ENCODE data around the gene SH3PXD2B.

The SH3PXD2B gene

DNA sequence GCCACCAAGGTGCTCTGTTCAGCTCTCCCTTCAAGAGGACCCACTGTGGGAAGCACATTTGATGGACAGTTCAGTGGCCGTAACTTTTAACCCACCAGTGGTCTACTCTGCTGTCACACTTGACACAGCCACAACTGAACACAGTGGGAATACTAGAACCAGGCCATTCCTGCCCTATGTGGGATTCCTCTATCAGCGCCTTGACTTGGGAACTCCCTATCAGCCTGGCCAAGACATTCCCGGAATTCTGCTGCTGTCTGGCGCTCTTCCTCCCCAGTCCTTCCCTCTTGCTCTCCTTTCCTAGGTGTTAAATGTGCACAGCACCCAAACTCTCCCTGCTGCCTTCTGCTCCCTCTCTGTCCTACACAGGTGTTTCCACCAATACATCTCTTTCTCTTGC is 23.1 kb upstream of the SH3PXD2B start:
- no peaks in the 10 kb centered on the region for H3K4me1 Mint-ChIP-seq (ENCODE audit: low read depth)
- H3K27me3 Mint-ChIP-seq = peaks cover 12% of the 10 kb centered on the region
- H3K9me3 Mint-ChIP-seq = no peaks in the 10 kb centered on the region
- H3K27ac Mint-ChIP-seq = no peak overlapping the region
- H3K4me3 Mint-ChIP-seq = no peak overlapping the region
- no peaks in the 10 kb centered on the region for H3K36me3 Mint-ChIP-seq (ENCODE audit: low read depth)

DNA sequence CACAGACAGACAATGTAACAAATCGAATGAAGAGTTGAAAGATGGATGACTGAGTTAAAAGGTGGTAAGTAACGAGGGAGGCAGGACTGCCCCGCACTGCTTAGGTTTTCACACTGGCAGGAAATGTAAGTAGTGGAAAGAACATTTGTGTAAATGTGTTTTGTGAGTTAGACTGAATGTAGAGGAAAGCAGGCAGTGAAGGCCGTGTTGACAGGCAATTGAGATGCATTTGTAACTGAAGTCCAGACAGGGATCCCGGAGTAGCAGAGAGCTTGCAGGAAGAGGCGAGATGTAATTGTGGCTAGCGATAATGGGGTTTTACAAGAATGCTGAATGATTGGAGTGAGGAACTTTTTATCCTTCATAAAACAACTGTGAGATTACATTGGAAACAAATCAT is 20.0 kb upstream of the SH3PXD2B start:
- H3K27ac Mint-ChIP-seq = no peak overlapping the region
- peaks cover 12% of the 10 kb centered on the region for H3K27me3 Mint-ChIP-seq
- no peak overlapping the region for H3K4me3 Mint-ChIP-seq
- no peaks in the 10 kb centered on the region for H3K4me1 Mint-ChIP-seq (ENCODE audit: low read depth)
- no peaks in the 10 kb centered on the region for H3K36me3 Mint-ChIP-seq (ENCODE audit: low read depth)
- no peaks in the 10 kb centered on the region for H3K9me3 Mint-ChIP-seq

DNA sequence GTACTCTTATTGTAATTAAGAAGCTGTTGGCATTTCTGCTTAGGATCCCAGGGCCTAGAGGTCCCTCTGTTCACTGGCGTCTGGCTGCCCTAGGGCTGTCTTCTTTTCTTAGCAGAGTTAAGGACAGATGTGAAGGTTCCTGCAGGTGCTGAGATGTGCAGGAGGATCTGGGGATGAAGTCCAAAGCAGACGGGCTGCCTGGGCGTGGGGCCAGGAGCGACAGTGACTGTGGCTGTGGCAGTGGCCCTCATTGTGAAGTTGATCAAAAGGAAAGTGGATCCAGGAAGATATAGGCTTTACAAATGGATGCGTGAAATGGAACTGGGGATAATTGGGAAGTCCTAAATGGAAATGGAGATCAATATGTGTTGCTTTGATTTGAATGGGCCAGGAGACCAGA is 19.1 kb upstream of the SH3PXD2B start:
- H3K9me3 Mint-ChIP-seq = peaks cover 3% of the 10 kb centered on the region
- H3K27me3 Mint-ChIP-seq = peaks cover 15% of the 10 kb centered on the region
- no peak overlapping the region for H3K4me3 Mint-ChIP-seq
- H3K4me1 Mint-ChIP-seq (ENCODE audit: low read depth) = no peaks in the 10 kb centered on the region
- H3K27ac Mint-ChIP-seq = no peak overlapping the region
- H3K36me3 Mint-ChIP-seq (ENCODE audit: low read depth) = no peaks in the 10 kb centered on the region

- Mint-ChIP-seq H3K27me3 (peaks cover 12% of the 10 kb centered on the region), H3K4me3 (no peak overlapping the region), H3K27ac (no peak overlapping the region), H3K36me3 (ENCODE audit: low read depth) (no peaks in the 10 kb centered on the region), H3K4me1 (ENCODE audit: low read depth) (no peaks in the 10 kb centered on the region), H3K9me3 (peaks cover 7% of the 10 kb centered on the region)
Observed at GRCh38 chr5:172469697-172470096, 15.4 kb upstream of the SH3PXD2B start.

GRCh38 chr5:172466062-172466461 is 11.7 kb upstream of the SH3PXD2B start:
- H3K27ac Mint-ChIP-seq = no peak overlapping the region
- peaks cover 5% of the 10 kb centered on the region for H3K27me3 Mint-ChIP-seq
- no peaks in the 10 kb centered on the region for H3K36me3 Mint-ChIP-seq (ENCODE audit: low read depth)
- H3K4me1 Mint-ChIP-seq (ENCODE audit: low read depth) = peaks cover under 1% of the 10 kb centered on the region
- peaks cover 7% of the 10 kb centered on the region for H3K9me3 Mint-ChIP-seq
- no peak overlapping the region for H3K4me3 Mint-ChIP-seq

DNA sequence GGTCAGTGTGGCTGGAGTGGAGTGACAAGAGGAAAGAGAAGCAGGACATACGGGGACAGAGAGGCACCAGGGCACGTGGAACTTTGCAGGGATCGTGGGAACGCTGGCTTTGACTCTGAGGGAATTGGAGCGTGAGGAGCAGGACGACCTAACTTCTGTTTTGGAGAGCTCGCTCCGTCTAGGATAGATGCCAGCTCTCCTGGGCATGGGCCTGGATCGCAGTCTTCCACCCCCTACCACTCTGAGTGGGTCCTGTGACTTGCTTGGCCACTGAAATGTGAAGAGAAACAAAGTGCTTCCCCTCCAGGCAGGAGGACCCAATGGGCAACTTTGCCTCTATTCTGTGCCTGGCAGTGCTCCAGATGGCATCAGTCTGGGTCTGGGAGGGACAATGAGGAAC is 8.7 kb upstream of the SH3PXD2B start:
- peaks cover 3% of the 10 kb centered on the region for H3K9me3 Mint-ChIP-seq
- H3K4me1 Mint-ChIP-seq (ENCODE audit: low read depth) = peaks cover 6% of the 10 kb centered on the region
- H3K27ac Mint-ChIP-seq = no peak overlapping the region
- H3K4me3 Mint-ChIP-seq = no peak overlapping the region
- no peaks in the 10 kb centered on the region for H3K27me3 Mint-ChIP-seq
- H3K36me3 Mint-ChIP-seq (ENCODE audit: low read depth) = no peaks in the 10 kb centered on the region

DNA sequence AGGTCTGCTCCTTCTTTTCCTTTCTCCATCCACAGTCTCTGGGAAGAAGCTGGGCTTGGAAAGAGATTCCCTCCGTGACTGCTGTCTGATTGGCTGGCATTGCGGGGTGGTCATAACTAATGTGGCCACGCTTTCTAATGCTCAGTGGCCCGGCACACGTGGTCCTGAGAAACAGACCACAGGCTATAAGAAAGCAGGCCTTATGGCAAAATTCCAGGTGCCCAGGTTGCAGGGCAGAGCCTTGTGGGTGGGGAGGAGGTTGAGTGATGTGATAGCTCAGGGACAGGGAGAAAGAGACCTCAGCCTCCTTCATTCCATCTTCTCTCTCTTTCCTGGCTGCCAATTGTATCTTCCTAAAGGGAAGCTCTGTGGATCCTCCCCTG is 5.4 kb upstream of the SH3PXD2B start:
- Mint-ChIP-seq H3K9me3 (peaks cover under 1% of the 10 kb centered on the region), H3K27ac (no peak overlapping the region), H3K4me1 (ENCODE audit: low read depth) (peaks cover 11% of the 10 kb centered on the region), H3K36me3 (ENCODE audit: low read depth) (no peaks in the 10 kb centered on the region), H3K4me3 (no peak overlapping the region), H3K27me3 (peaks cover 11% of the 10 kb centered on the region)

- H3K27ac Mint-ChIP-seq = no peak overlapping the region
- H3K36me3 Mint-ChIP-seq (ENCODE audit: low read depth) = no peaks in the 10 kb centered on the region
- peaks cover 13% of the 10 kb centered on the region for H3K4me1 Mint-ChIP-seq (ENCODE audit: low read depth)
- H3K9me3 Mint-ChIP-seq = no peaks in the 10 kb centered on the region
- H3K27me3 Mint-ChIP-seq = peaks cover 14% of the 10 kb centered on the region
- H3K4me3 Mint-ChIP-seq = no peak overlapping the region
Observed at GRCh38 chr5:172458976-172459782, 4.9 kb upstream of the SH3PXD2B start.

GRCh38 chr5:172456076-172456722 is 1.9 kb upstream of the SH3PXD2B start:
- no peaks in the 10 kb centered on the region for H3K9me3 Mint-ChIP-seq
- H3K4me1 Mint-ChIP-seq (ENCODE audit: low read depth) = peaks cover 24% of the 10 kb centered on the region
- H3K36me3 Mint-ChIP-seq (ENCODE audit: low read depth) = no peaks in the 10 kb centered on the region
- peaks cover 34% of the 10 kb centered on the region for H3K27me3 Mint-ChIP-seq
- no peak overlapping the region for H3K27ac Mint-ChIP-seq
- no peak overlapping the region for H3K4me3 Mint-ChIP-seq

GRCh38 chr5:172455511-172456061 is 1.3 kb upstream of the SH3PXD2B start:
- Mint-ChIP-seq H3K9me3 (no peaks in the 10 kb centered on the region), H3K4me3 (no peak overlapping the region), H3K27ac (no peak overlapping the region), H3K27me3 (peaks cover 37% of the 10 kb centered on the region), H3K4me1 (ENCODE audit: low read depth) (peaks cover 20% of the 10 kb centered on the region), H3K36me3 (ENCODE audit: low read depth) (no peaks in the 10 kb centered on the region)

DNA sequence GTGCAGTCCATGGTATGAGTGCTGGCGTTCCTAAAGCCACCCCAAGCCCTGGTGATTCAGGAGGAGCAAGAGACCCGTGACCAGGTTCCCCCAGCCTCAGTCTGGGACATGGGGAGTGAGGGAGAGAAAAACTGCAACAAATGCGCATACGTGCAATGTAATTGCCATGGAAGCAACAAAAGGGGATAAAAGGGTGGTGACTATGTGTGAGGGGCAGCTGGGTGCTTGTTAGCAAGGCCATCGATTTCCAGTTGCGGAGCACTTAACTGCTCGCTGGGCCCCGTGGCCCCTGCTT is 709 bp upstream of the SH3PXD2B start:
- peak overlapping the region; percentile 37 for H3K27ac Mint-ChIP-seq
- H3K36me3 Mint-ChIP-seq (ENCODE audit: low read depth) = no peaks in the 10 kb centered on the region
- H3K4me3 Mint-ChIP-seq = peak overlapping the region; percentile 85
- no peaks in the 10 kb centered on the region for H3K9me3 Mint-ChIP-seq
- H3K4me1 Mint-ChIP-seq (ENCODE audit: low read depth) = peaks cover 18% of the 10 kb centered on the region
- H3K27me3 Mint-ChIP-seq = peaks cover 38% of the 10 kb centered on the region

GRCh38 chr5:172453986-172454357 is 353 bp downstream of the SH3PXD2B start:
- peaks cover 47% of the 10 kb centered on the region for H3K27me3 Mint-ChIP-seq

GRCh38 chr5:172453206-172453985 is 929 bp downstream of the SH3PXD2B start:
- Mint-ChIP-seq H3K36me3 (ENCODE audit: low read depth) (no peaks in the 10 kb centered on the region), H3K27me3 (peaks cover 47% of the 10 kb centered on the region), H3K4me3 (peak overlapping the region; percentile 60), H3K27ac (no peak overlapping the region), H3K4me1 (ENCODE audit: low read depth) (peaks cover 18% of the 10 kb centered on the region), H3K9me3 (no peaks in the 10 kb centered on the region)

More at GRCh38 chr5:172453986-172454357, 353 bp downstream of the SH3PXD2B start:
- Mint-ChIP-seq H3K4me1 (ENCODE audit: low read depth) (peaks cover 18% of the 10 kb centered on the region), H3K27ac (no peak overlapping the region), H3K9me3 (no peaks in the 10 kb centered on the region), H3K36me3 (ENCODE audit: low read depth) (no peaks in the 10 kb centered on the region), H3K4me3 (peak overlapping the region; percentile 60)

DNA sequence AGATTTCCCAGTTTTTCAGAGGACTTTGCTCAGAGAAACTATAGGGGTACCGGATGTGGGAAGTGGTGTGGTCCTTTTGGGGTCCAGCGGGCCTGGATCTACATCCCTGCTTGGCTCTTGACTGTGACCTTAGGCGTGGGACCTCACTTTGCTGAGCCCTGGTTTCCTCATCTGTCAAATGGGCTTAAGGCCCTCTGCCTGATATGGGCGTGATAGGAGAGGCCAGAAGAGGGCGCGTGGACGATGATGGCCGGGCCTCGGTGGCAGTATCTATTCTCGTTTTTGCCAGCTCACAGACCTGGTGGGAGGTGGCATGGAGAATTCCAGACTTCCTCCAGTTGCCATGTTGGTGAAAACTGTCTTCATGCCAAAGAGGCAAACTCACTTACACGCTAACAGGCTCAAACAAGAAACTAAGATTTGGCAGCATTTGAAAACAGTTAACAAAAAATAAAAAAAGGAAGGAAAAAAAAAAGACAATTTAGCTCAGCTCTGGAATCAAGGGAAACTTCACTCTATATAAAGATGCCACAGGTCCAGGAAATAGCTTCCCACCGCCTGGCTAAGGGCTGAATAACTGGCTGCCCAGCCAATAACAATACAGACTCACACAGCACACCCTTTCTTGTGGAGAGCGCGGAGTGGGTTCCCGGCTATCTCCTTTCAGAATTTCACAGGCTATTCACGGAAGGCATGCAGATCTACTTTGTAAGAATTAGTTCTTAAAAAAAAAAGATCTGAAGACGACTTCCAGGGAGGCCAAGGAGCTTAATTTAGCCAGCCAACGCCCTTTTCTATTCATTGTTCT is 1.7 kb downstream of the SH3PXD2B start:
- peaks cover 18% of the 10 kb centered on the region for H3K4me1 Mint-ChIP-seq (ENCODE audit: low read depth)
- H3K9me3 Mint-ChIP-seq = no peaks in the 10 kb centered on the region
- no peaks in the 10 kb centered on the region for H3K36me3 Mint-ChIP-seq (ENCODE audit: low read depth)
- H3K27ac Mint-ChIP-seq = no peak overlapping the region
- H3K27me3 Mint-ChIP-seq = peaks cover 47% of the 10 kb centered on the region
- peak overlapping the region; percentile 60 for H3K4me3 Mint-ChIP-seq
